ENCODE measurements around the gene LARGE1.

The LARGE1 gene

DNA sequence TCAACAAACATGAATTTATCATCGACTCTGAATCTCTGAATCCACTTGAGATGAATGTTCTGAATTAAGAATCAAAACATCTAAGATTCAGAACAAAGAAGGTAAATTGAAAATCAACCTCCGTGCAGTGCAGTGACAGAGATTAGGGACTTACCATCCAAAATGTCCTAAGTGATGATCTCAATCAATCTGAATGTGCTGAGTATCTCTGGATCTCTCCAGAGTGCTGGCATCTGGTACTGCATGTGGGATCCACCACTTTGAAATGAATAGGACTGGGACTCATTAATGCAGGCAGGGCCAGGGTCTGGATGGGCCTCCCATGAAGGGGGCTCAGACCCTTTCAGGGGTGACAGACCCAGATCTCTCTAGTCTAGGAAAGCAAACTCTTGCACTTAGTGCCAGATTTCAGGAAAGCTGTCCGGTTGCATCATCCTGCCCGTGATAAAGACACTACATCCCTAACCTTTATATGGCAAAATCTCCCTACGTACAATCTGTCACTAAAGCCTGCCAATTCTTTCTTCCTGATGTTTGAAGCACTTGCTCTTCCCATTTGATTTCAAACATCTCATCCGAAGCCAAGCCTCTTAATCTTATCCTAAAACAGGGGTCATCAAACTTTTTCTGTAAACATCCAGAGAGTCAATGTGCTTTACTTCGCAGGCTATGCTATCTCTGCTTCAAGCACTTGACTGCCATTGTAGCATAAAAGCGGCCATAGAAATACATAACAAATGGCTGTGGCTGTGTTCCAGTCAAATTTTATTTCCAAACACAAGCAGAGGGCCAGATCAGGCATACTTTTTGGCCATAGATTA, 263.3 kb downstream of the LARGE1 start:
- Mint-ChIP-seq H3K9me3 (peaks cover 10% of the 10 kb centered on the region), H3K27ac (no peak overlapping the region), H3K36me3 (no peaks in the 10 kb centered on the region), H3K4me1 (no peaks in the 10 kb centered on the region), H3K4me3 (no peak overlapping the region)
- ATAC-seq (no peak), DNase-seq (ENCODE audit: low spot score in 2 of 2) (no peak)

DNA sequence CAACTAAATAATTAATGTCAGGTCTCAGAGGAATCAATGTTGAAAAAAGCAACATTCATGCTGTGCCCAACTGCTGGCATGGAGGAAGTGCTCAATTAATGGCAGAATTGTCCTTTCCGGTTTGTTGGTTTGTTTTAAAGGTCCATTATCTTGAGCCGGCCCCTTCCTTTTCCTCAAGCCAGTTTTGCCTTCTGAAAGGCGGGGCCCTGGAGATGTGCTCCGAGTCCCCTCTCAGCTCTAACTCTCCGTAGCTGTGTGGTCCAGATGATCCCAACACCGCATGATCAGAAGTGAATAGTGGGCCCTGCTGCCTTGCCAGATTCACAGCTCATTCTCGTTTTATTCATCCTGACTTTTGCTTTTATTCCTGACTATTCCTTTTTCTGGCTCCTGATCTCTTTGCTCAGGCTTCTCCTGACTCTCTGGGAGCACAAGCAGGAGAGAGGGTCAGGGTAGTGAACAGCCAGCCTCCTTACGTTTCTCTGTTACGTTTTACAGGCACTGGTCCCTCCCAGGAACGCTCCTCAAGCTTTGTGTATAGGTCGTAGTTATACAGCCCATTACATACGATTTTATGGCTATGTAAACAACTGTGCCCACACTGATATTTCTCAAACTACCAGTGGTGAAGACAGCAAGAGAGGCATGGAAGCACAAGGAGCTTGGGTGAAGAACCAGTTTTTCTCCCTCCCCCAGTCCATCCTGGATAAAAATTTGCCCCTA, 265.9 kb downstream of the LARGE1 start:
- H3K4me3 Mint-ChIP-seq: no peak overlapping the region
- no peak overlapping the region for H3K27ac Mint-ChIP-seq
- H3K4me1 Mint-ChIP-seq: no peaks in the 10 kb centered on the region
- H3K36me3 Mint-ChIP-seq: no peaks in the 10 kb centered on the region
- peaks cover 13% of the 10 kb centered on the region for H3K9me3 Mint-ChIP-seq
- no peak for DNase-seq (ENCODE audit: low spot score in 2 of 2)
- no peak for ATAC-seq

DNA sequence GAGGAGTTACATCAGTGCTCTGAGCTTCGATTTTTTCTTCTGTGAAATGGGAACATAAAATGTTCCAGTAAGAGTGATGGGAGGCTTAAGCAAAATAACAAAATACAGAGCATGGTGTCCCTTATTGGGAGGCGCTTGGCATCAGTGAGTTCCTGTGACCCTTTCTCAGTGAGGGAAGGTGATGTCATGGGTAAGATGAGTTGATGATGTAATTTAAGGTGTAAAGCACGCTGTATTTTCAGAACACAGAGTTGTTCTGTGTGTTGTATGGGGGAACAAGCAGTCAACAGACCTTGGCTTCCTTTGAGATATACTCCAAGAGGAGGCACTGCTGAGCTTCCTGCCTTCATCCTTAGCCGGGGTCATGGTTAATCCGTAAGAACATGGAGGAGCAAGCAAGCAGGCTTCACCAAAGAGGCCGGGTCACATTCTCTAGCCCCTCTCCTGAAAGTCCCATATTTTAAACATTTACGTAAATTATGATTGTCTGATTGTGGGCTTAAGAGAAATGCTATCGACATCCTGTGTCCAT, 266.7 kb downstream of the LARGE1 start:
- H3K9me3 Mint-ChIP-seq: peaks cover 16% of the 10 kb centered on the region
- H3K36me3 Mint-ChIP-seq: no peaks in the 10 kb centered on the region
- H3K4me3 Mint-ChIP-seq: no peak overlapping the region
- ATAC-seq (no peak), DNase-seq (ENCODE audit: low spot score in 2 of 2) (no peak)
- no peaks in the 10 kb centered on the region for H3K4me1 Mint-ChIP-seq
- H3K27ac Mint-ChIP-seq: no peak overlapping the region

- Mint-ChIP-seq H3K9me3 (peaks cover 16% of the 10 kb centered on the region), H3K27ac (no peak overlapping the region), H3K4me3 (no peak overlapping the region), H3K36me3 (no peaks in the 10 kb centered on the region), H3K4me1 (no peaks in the 10 kb centered on the region)
- no peak for DNase-seq (ENCODE audit: low spot score in 2 of 2)
- ATAC-seq: no peak
Observed at GRCh38 chr22:33652615-33653014, 267.7 kb downstream of the LARGE1 start.

- no peak for ATAC-seq
- Mint-ChIP-seq H3K27ac (no peak overlapping the region), H3K4me3 (no peak overlapping the region), H3K36me3 (no peaks in the 10 kb centered on the region), H3K4me1 (no peaks in the 10 kb centered on the region), H3K9me3 (peaks cover 8% of the 10 kb centered on the region)
- no peak for DNase-seq (ENCODE audit: low spot score in 2 of 2)
Observed at GRCh38 chr22:33650244-33650643, 270.0 kb downstream of the LARGE1 start.

- no peak overlapping the region for H3K4me3 Mint-ChIP-seq
- ATAC-seq (no peak), DNase-seq (ENCODE audit: low spot score in 2 of 2) (no peak)
- no peaks in the 10 kb centered on the region for H3K4me1 Mint-ChIP-seq
- H3K36me3 Mint-ChIP-seq: no peaks in the 10 kb centered on the region
- H3K9me3 Mint-ChIP-seq: peaks cover 6% of the 10 kb centered on the region
- no peak overlapping the region for H3K27ac Mint-ChIP-seq
Observed at GRCh38 chr22:33648478-33648877, 271.8 kb downstream of the LARGE1 start.

- no peak overlapping the region for H3K27ac Mint-ChIP-seq
- peaks cover 12% of the 10 kb centered on the region for H3K9me3 Mint-ChIP-seq
- H3K4me1 Mint-ChIP-seq: no peaks in the 10 kb centered on the region
- ATAC-seq (no peak), DNase-seq (ENCODE audit: low spot score in 2 of 2) (no peak)
- no peak overlapping the region for H3K4me3 Mint-ChIP-seq
- H3K36me3 Mint-ChIP-seq: no peaks in the 10 kb centered on the region
Observed at GRCh38 chr22:33640900-33641299, 279.4 kb downstream of the LARGE1 start.

DNA sequence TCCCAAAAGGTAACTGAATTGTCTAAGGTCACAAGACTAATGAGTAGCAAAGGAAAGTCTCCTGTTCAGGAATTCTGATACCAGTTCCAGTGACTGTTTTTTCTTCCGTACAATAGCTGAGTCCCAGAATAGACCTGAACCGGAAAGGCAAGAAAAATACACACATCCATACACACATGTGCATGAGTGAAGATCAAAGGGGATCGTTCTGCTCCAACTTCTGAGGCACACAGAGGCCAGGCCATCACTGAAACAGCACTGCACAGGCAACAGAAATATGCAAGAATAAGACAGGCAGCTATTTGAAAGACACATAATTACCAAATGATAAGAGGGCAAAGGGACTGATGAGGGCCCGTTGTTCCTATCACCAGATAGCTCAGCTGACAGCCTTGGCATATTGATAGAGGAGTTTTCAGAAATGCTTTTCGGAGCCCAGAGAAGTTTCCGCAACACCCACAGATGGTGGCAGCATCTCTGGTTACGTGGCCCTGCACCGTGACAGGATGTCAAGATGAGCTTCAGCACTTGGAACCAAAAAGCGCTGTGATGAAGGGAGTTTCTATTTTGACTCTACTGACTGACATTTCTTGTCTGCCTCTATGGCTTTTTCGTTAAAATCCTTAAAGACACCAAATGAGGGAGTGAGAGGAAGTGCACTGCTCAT, 280.6 kb downstream of the LARGE1 start:
- peaks cover 12% of the 10 kb centered on the region for H3K9me3 Mint-ChIP-seq
- H3K36me3 Mint-ChIP-seq: no peaks in the 10 kb centered on the region
- ATAC-seq: no peak
- DNase-seq (ENCODE audit: low spot score in 2 of 2): no peak
- H3K4me1 Mint-ChIP-seq: no peaks in the 10 kb centered on the region
- no peak overlapping the region for H3K27ac Mint-ChIP-seq
- H3K4me3 Mint-ChIP-seq: no peak overlapping the region

DNA sequence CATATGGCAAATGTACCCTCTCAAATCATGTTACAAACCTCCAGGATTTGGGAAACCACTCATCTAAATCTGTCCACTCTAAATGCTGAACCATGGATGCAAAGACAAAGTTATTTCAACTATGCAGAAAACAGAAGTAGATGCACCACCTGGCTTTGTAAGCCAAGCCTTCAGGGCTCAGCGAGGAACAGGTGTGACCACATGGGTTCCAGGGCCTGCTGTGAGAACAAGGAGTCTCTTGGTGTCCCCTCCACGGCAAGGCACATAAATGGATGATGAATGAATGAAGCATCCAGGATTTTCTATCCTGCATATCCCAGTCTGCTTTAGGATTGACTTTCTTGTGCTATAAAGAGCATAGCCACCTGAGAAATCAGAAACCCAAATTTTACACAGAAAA, 284.5 kb downstream of the LARGE1 start:
- Mint-ChIP-seq H3K9me3 (peaks cover 10% of the 10 kb centered on the region), H3K4me1 (no peaks in the 10 kb centered on the region), H3K27ac (no peak overlapping the region), H3K4me3 (no peak overlapping the region), H3K36me3 (no peaks in the 10 kb centered on the region)
- DNase-seq (ENCODE audit: low spot score in 2 of 2) (no peak), ATAC-seq (no peak)

DNA sequence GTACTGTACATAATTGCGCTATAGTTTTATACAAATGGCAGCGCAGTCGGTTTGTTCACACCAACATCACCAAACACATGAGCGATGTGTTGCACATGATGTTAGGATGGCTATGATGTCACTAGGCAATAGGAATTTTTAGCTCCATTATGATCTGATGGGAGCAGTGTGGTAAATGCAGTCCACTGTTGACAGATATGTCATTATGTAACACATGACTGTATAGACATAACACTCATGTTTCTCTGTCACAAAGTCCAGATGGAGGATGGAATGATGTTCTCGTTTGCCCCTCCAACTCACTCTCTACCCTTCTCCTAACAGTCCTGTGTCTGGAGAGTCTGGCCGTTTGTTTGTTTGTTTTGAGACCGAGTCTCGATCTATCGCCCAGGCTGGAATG, 288.5 kb downstream of the LARGE1 start:
- peaks cover 10% of the 10 kb centered on the region for H3K9me3 Mint-ChIP-seq
- ATAC-seq: no peak
- no peak for DNase-seq (ENCODE audit: low spot score in 2 of 2)
- no peaks in the 10 kb centered on the region for H3K36me3 Mint-ChIP-seq
- H3K4me1 Mint-ChIP-seq: no peaks in the 10 kb centered on the region
- H3K4me3 Mint-ChIP-seq: no peak overlapping the region
- H3K27ac Mint-ChIP-seq: no peak overlapping the region

- Mint-ChIP-seq H3K27ac (no peak overlapping the region), H3K4me1 (no peaks in the 10 kb centered on the region), H3K9me3 (peaks cover 6% of the 10 kb centered on the region), H3K36me3 (no peaks in the 10 kb centered on the region), H3K4me3 (no peak overlapping the region)
- ATAC-seq (no peak), DNase-seq (ENCODE audit: low spot score in 2 of 2) (no peak)
Observed at GRCh38 chr22:33625959-33626358, 294.3 kb downstream of the LARGE1 start.

GRCh38 chr22:33620085-33620484, 300.2 kb downstream of the LARGE1 start:
- no peak overlapping the region for H3K4me3 Mint-ChIP-seq
- H3K36me3 Mint-ChIP-seq: no peaks in the 10 kb centered on the region
- no peaks in the 10 kb centered on the region for H3K9me3 Mint-ChIP-seq
- no peak for ATAC-seq
- no peaks in the 10 kb centered on the region for H3K4me1 Mint-ChIP-seq
- DNase-seq (ENCODE audit: low spot score in 2 of 2): no peak
- H3K27ac Mint-ChIP-seq: no peak overlapping the region

DNA sequence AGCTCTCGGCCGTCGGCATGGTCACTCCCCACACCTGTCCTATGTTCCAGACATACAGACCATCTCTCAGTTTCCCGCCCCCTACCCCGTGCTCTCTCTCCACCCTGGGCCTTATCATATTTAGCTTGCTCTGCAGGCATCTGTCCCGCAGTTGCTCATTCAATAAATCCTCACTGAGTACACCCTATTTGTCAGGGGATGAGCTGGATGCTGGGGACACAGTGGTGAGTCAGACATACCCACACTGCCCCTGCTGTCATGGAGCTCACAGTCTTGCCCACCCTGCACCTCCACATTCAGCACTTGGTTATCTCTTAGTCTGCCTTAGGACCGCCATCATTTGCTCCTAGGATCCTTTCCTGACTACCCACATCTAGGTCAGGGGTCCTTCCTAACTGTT, 313.8 kb downstream of the LARGE1 start:
- H3K9me3 Mint-ChIP-seq: peaks cover 25% of the 10 kb centered on the region
- H3K27ac Mint-ChIP-seq: no peak overlapping the region
- no peaks in the 10 kb centered on the region for H3K36me3 Mint-ChIP-seq
- no peak overlapping the region for H3K4me3 Mint-ChIP-seq
- no peaks in the 10 kb centered on the region for H3K4me1 Mint-ChIP-seq
- DNase-seq (ENCODE audit: low spot score in 2 of 2) (no peak), ATAC-seq (no peak)

- no peaks in the 10 kb centered on the region for H3K4me1 Mint-ChIP-seq
- H3K27ac Mint-ChIP-seq: no peak overlapping the region
- H3K9me3 Mint-ChIP-seq: peaks cover 25% of the 10 kb centered on the region
- DNase-seq (ENCODE audit: low spot score in 2 of 2) (no peak), ATAC-seq (no peak)
- no peaks in the 10 kb centered on the region for H3K36me3 Mint-ChIP-seq
- H3K4me3 Mint-ChIP-seq: no peak overlapping the region
Observed at GRCh38 chr22:33605666-33606065, 314.6 kb downstream of the LARGE1 start.

DNA sequence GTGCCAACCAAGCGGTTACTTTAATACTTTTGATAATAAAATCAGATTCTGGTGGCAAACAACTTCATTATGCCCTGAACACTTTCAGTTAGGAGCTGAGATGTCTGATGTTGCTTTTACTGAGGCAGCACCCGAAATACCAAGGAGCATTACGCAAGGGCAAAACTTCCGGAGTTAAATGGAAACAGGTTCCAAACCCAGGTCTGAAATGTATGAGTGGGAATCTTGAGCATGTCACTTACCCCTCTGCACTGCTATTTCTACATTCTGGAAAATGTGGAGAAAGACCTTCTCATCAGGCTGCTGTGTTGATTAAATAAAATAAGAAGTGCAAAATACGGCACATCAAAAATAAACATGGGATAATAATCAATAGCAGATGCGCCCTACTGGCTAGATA, 315.1 kb downstream of the LARGE1 start:
- DNase-seq (ENCODE audit: low spot score in 2 of 2): no peak
- H3K4me3 Mint-ChIP-seq: no peak overlapping the region
- peaks cover 27% of the 10 kb centered on the region for H3K9me3 Mint-ChIP-seq
- no peak for ATAC-seq
- H3K27ac Mint-ChIP-seq: no peak overlapping the region
- no peaks in the 10 kb centered on the region for H3K36me3 Mint-ChIP-seq
- H3K4me1 Mint-ChIP-seq: no peaks in the 10 kb centered on the region
